HG03432 (cell line): Measurements from ENCODE around the gene ANKS1A.

Experiments
- ATAC-seq: cut with Tn5 transposase; IDR thresholded peaks from one replicate; pipeline ENCODE4 v1.9.1; 2021; ENCODE audit warnings: mild to moderate bottlenecking, moderate library complexity; ENCODE audit not compliant: unreplicated experiment

Gene ANKS1A

GRCh38 chr6:35050757-35051330 lies 161.8 kb downstream of the ANKS1A start:
- no peak for ATAC-seq

GRCh38 chr6:35051396-35051795 lies 162.3 kb downstream of the ANKS1A start:
- ATAC-seq: no peak

GRCh38 chr6:35051997-35052583 lies 163.0 kb downstream of the ANKS1A start:
- no peak for ATAC-seq

- ATAC-seq: no peak
These were observed 163.9 kb downstream of the ANKS1A start for GRCh38 chr6:35052694-35053565.

GRCh38 chr6:35053701-35054100 lies 164.6 kb downstream of the ANKS1A start:
- no peak for ATAC-seq

- no peak for ATAC-seq
These were observed 165.2 kb downstream of the ANKS1A start for GRCh38 chr6:35054106-35054742.

GRCh38 chr6:35054743-35055130 lies 165.7 kb downstream of the ANKS1A start:
- ATAC-seq: no peak

GRCh38 chr6:35055891-35056290 lies 166.8 kb downstream of the ANKS1A start:
- ATAC-seq: no peak

GRCh38 chr6:35056952-35057351 lies 167.9 kb downstream of the ANKS1A start:
- no peak for ATAC-seq

- no peak for ATAC-seq
These were observed 168.6 kb downstream of the ANKS1A start for GRCh38 chr6:35057449-35058357.

GRCh38 chr6:35058358-35058675 lies 169.3 kb downstream of the ANKS1A start:
- ATAC-seq: no peak

- ATAC-seq: no peak
These were observed 169.9 kb downstream of the ANKS1A start for GRCh38 chr6:35058865-35059522.

GRCh38 chr6:35059596-35060345 lies 170.7 kb downstream of the ANKS1A start:
- ATAC-seq: no peak

- ATAC-seq: no peak
These were observed 172.1 kb downstream of the ANKS1A start for GRCh38 chr6:35061102-35061615.

GRCh38 chr6:35061651-35062410 lies 172.8 kb downstream of the ANKS1A start:
- ATAC-seq: no peak

- ATAC-seq: no peak
These were observed 173.9 kb downstream of the ANKS1A start for GRCh38 chr6:35062676-35063574.

- no peak for ATAC-seq
These were observed 174.7 kb downstream of the ANKS1A start for GRCh38 chr6:35063701-35064280.
